GM12891 (cell line): ENCODE results near the gene KCNMA1.

Source experiments
- POLR2A ChIP-seq: IDR thresholded peaks from 2 replicates; pipeline ENCODE4 v1.6.1; 2011; ENCODE audit warnings: low read depth, low read length, control low read depth
- POLR2AphosphoS5 ChIP-seq: IDR thresholded peaks from 2 replicates; pipeline ENCODE4 v1.6.1; 2011; ENCODE audit warnings: low read depth, low read length, control low read depth
- SPI1 ChIP-seq: IDR thresholded peaks from 2 replicates; pipeline ENCODE4 v1.6.1; 2011; ENCODE audit warnings: low read depth, low read length, control low read depth
- TAF1 ChIP-seq: IDR thresholded peaks from 2 replicates; pipeline ENCODE4 v1.6.1; 2011; ENCODE audit warnings: low read depth, low read length, control low read depth

DNA sequence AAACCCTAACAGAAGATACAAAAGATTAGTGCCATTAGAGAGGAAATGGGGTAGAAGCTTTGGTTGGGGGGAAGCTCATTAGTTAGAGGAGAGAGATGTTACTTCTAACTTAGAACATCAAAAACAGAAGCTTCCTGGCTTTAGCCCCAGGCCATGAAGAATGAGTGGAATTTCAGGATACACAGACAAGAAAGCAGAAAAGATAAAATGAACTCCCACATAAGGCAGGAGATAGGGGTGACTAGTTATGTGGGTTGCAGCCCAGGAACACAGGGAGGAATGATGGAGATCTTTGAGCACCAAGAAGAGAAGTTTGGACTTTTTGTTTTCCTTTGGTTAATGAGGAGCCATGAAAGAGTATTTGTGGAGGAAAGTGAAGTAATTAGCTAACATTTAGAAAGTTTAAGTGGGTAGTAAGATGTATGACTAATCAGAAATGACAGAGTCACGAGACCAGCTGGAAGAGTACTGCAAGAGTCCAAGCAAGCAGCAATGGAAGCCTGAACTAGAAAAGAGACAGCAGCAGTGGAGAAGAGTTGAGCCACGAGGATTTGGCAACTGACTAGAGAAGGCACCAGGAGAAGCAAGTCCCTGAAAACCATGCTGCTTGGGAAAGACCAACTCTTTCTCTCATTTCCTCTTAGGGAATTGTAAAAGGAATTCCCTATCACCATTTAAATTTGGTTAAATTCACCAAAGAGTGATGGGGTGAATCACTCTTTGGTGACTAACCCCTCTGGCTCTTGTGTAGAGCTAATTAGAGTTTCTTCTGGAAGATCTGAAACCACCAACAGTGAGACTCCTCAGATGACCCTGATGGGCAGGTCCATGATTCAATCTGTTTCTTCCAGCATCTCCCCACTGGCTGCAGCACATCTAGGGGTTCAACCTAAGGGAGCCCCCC lies 131.9 kb downstream of the KCNMA1 start:
- TF ChIP-seq POLR2A, result no peak
- no peak for TF ChIP-seq POLR2AphosphoS5
- TF ChIP-seq SPI1, result no peak
- no peak for TF ChIP-seq TAF1
